Mesenteric fat pad (tissue), 1 donor: ENCODE data around the gene SLC22A3. TPM values are rescaled to one million over a fixed set of nuclear protein-coding genes. Genes with fewer than 3 reads are reported as not detected.

Experiments
- DNase-seq: peaks from one replicate; pipeline ENCODE4 v3.0.0-alpha.2; 2020; ENCODE audit warnings: low spot score
- total RNA-seq: library from RNA; stranded (reverse); fragmentation: NEBNext Ultra II Directional; extraction: Animal tissue kit (Norgen Biotek cat#: 25700); gene quantifications from one replicate; pipeline ENCODE4 v1.2.1, GENCODE V29; 2021
- donor health status: DM: yes; HTN: yes; CAD: no.

SLC22A3 gene
- total RNA-seq, 1 donor from 2014 or later, result 8.6 TPM

- no peak for DNase-seq
Observed at GRCh38 chr6:160412993-160413392, 64.8 kb downstream of the SLC22A3 start.

DNA sequence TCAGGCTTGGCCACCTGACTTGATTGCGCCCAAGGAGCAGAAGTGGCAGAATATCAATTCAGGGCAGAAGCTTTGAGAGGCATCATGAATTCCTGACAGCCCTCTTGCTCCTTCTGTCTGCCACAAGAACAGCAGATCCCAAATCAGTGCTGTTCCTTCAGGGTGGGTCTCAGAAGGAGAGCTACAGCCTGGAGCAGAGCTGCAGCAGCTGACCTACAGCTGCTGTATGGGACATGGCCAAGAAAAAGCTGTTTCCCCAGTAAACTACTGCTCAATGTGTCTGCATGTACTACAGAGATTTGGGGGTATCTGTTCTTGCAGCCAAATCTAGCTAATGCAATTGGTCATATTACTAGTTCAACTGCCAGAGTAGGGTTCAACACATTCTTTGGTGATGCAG, 69.0 kb downstream of the SLC22A3 start:
- DNase-seq, result no peak

GRCh38 chr6:160417550-160417949, 69.4 kb downstream of the SLC22A3 start:
- no peak for DNase-seq

GRCh38 chr6:160418370-160418769, 70.2 kb downstream of the SLC22A3 start:
- DNase-seq, result no peak

GRCh38 chr6:160419488-160419887, 71.3 kb downstream of the SLC22A3 start:
- DNase-seq, result no peak

DNA sequence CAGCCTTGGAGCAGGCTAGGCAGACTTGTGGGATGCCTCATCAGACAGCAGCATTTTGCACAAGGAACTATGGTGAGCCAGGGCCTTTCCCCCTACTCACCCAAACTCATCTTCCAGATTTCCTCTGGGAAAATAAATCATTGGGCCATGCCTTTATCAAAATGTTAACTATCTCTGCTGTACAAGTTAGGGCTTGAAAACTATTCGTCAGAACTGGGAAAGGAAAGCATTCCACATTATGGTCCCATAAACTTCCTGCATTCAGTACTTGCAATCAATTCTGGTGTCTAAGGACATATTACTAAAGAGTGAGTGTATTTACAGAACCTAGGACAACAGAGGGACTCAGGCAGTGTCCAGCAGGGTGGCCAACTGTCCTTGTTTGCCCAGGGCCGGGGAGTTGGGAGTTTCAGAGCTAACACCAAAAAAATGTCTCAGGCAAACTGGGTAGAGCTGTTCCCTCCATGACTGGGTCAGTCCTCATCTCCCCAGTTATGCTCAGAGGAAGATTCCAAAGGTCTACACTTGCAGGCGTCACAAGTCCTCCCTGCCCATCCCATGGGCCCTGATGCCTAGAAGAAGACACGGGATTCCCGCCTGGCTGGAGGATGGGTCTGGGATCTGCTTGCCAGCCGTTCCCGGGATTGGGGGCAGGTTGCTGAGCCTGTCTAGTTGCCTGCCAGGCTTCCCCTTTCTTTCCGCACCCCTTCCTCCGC, 72.2 kb downstream of the SLC22A3 start:
- no peak for DNase-seq

DNA sequence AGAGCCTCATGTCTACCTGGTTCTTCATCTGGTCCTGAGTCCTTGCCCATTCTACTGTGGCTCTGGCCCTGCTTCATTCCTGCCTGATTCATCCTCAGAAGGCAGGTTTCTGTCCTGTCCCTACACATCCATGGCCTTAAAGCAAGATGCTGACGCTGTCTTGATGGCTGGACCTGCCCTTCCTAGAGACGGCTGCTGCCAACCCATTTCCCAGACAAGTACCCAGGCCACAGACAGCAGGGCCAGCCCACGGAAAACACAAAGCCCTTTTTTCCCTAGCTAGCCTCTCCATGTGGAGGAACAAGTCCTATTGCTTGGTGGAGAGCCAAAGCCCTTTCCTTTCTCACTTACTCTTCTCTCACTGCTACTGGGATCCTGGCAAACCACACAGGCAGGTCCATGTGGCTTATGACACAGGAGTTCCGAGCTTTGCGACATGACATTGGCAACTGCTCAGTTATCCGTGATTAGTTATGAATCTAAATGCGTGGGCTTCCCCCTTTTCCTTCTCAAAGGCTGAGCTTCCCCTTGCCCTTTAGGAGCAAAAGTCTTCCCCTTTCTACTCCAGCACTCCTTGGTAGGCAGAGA, 72.9 kb downstream of the SLC22A3 start:
- no peak for DNase-seq

GRCh38 chr6:160421854-160422253, 73.7 kb downstream of the SLC22A3 start:
- DNase-seq, result no peak

GRCh38 chr6:160424256-160424655, 76.1 kb downstream of the SLC22A3 start:
- no peak for DNase-seq

DNA sequence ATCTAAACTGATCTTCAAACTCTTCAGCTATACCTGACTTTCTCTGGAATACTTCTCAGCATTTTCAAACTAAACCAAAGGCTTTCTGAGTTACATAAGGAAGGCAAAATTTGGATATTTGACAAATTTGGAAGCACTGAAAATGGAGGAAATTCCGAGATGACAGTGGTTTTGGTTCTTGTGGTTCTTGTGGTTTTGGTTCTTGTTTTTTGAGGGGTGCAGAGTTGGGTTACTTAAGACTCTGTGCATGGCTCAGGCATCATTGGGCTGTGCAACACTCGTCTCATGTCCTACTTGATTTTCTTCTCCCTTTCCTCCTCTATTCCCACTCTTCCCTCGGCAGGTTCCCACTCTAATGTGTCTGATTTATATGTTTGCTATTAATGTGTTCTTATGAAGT, 78.0 kb downstream of the SLC22A3 start:
- no peak for DNase-seq

- no peak for DNase-seq
Observed at GRCh38 chr6:160427312-160428068, 79.3 kb downstream of the SLC22A3 start.

- no peak for DNase-seq
Observed at GRCh38 chr6:160428069-160428430, 79.9 kb downstream of the SLC22A3 start.

DNA sequence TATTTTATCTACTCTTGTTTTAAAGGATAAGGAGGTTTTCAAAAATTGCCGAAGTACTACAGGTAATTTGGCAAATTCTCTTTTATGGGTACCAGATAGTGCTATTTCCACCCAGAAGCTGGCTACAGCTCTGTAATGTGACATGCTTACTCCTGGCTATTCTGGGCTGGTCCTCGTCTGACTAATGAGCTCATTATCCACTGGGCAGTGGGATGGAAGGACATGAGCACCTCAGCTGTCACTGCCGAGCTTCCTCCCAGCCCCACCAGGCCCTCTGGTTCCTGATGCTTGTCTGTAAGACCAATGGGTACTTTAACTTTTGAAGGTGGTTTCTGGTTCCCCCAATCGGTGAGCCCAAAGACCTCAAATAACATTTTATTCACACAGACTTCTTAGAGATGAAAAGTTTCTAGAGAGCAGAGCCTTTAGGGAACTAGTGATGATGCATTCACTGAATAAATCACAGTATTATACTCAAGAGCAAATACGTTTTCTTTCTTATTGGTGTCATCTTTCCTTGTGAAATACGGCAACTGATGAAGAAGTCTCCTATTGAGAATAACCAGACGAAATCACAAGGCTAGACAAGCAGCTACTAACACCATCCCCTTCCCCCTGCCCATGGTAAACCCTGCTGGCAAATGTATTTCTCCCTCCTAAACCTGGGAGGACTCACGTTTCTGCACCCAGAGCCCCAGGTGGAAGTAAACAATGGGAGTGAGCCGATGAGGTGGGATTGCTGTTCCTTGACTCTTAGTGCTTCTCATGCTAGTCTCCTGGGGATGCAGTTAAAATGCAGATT, 80.8 kb downstream of the SLC22A3 start:
- no peak for DNase-seq

DNA sequence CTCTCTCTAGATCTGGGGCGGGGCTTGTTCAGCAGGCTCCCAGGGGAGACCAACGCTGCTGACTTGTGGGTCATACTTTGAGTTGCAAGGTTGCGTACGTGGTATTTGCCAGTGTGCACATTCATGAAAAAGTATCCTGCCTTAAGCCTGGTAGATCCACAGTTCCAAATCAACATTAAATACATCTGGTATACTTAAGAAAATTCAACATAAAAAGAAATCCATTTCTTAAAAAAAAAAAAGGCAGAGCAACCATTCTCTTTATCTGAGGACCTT, 81.4 kb downstream of the SLC22A3 start:
- no peak for DNase-seq

DNA sequence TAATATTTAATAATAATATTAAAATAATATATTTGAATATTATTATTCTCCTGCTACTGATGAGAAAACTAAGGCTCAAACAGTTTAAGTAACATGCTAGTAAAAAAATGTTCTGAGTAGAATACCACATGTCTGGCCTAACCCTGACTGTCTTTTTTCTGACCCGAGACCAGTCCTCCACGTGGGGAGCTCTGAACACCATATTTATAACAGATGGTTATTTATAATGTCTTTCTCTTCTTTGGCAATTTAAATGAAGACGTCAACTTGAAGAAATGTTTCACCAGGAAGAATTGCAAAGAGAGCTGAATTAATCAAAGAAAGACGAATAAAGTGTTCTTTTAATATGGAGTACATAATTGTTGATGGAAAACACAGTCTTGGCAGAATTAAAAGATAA, 82.0 kb downstream of the SLC22A3 start:
- DNase-seq, result no peak

GRCh38 chr6:160430751-160431150, 82.6 kb downstream of the SLC22A3 start:
- no peak for DNase-seq

DNA sequence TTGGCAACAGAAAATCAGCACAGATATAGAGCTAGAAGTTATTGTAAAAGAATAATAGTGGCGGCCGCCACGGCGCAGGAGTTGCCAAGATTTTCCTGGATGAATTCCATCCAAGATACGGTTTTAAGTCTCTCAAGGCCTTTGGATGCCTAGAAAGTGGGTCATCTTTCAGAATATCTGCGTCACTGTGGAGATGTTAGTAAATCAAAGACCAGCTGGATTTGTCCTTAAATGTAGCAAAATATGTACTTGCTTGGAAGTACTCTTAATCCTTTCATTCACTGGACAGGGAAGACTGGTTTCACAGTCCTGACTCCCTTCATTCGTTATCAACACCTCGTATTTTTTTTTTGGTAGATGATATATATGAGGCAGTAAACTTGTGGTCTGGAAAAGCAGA, 83.0 kb downstream of the SLC22A3 start:
- DNase-seq, result no peak

DNA sequence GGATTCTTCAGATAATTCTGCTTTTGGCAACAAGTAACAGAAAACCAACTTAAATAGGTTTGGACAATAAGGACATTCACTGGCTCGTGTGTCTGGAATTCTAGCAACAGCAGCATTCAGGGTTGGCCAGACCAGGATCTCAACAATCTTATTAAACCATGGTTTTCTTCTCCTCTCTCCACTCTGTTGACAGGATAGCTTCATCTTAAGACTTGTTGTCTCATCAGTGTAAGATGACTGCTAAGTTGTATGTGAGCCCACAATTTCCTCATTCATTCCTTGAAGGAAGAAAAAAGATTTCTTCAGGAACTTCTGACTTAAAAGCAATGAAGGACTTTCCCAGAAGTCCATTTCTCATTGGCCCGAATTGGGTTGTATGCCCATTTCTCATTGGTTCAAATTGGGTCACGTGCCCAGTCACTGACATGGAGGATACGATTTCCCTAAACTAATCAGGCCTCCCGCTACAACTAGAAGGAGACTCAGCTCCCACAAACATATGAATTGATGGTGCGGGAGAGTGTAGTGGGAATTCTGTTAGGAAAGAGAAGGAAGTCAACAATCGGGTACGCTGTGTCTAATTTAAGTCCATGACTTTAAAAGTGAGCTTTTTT, 83.7 kb downstream of the SLC22A3 start:
- DNase-seq, result no peak

DNA sequence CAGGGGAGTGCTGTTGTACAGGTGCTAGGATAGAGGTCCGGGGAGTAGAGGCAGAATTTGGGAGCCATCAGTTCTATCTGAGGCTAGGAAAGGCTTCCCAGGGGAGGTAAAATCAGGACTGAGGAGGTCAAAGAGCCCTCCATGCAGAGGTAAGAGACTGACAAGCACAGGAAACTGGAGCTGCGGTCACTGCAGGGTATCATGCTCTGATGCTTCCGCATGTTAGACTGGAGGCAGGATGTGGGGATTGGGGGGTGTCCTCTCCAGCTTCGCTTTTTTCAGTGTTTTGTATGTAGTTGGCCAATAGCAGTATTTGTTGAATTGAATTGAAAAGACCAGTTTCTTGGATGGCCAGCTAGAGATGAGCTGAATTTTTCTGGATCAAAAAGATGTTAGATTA, 87.8 kb downstream of the SLC22A3 start:
- DNase-seq, result no peak

DNA sequence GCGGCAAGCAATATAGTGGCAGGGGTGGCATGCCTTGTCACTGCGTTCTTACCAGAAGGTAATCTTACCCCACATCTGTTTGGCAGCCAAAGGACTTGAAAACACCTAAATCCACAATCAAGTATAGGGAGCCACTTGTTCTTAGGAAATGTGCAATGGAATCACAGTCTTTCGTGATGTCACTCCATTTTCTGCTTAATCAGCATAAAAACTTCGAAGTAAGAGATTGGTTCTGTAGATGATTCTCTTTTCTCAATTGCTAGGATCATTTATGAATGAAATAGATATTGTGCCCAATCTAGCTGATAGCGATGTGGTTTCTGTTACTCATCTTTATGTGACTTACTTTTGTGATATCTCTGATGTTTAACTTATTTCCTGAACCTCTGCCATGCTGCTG, 89.0 kb downstream of the SLC22A3 start:
- no peak for DNase-seq

GRCh38 chr6:160437775-160438174, 89.6 kb downstream of the SLC22A3 start:
- no peak for DNase-seq

- DNase-seq, result no peak
Observed at GRCh38 chr6:160438481-160438880, 90.3 kb downstream of the SLC22A3 start.
